HG03025 (cell line): Measurements from ENCODE around the gene HNF4A.

ENCODE experiments used
- ATAC-seq: cut with Tn5 transposase; IDR thresholded peaks from one replicate; pipeline ENCODE4 v1.9.1; 2021; ENCODE audit warnings: mild to moderate bottlenecking, moderate library complexity; ENCODE audit not compliant: unreplicated experiment, low FRiP score

The HNF4A gene

GRCh38 chr20:44419131-44419844 lies 63.8 kb downstream of the HNF4A start:
- no peak for ATAC-seq

- ATAC-seq, result no peak
These were observed 65.0 kb downstream of the HNF4A start for GRCh38 chr20:44420497-44420896.

GRCh38 chr20:44422083-44422482 lies 66.6 kb downstream of the HNF4A start:
- no peak for ATAC-seq

- no peak for ATAC-seq
These were observed 68.0 kb downstream of the HNF4A start for GRCh38 chr20:44423480-44423879.

- ATAC-seq, result no peak
These were observed 68.6 kb downstream of the HNF4A start for GRCh38 chr20:44424039-44424495.

- ATAC-seq, result no peak
These were observed 70.4 kb downstream of the HNF4A start for GRCh38 chr20:44425923-44426322.

- no peak for ATAC-seq
These were observed 71.6 kb downstream of the HNF4A start for GRCh38 chr20:44426879-44427790.

GRCh38 chr20:44427804-44428173 lies 72.3 kb downstream of the HNF4A start:
- no peak for ATAC-seq

GRCh38 chr20:44428174-44429016 lies 72.9 kb downstream of the HNF4A start:
- ATAC-seq, result no peak

GRCh38 chr20:44429017-44429339 lies 73.5 kb downstream of the HNF4A start:
- ATAC-seq, result no peak

- ATAC-seq, result no peak
These were observed 74.1 kb downstream of the HNF4A start for GRCh38 chr20:44429419-44430269.

- no peak for ATAC-seq
These were observed 75.0 kb downstream of the HNF4A start for GRCh38 chr20:44430270-44431065.

GRCh38 chr20:44431118-44431501 lies 75.6 kb downstream of the HNF4A start:
- ATAC-seq, result no peak

GRCh38 chr20:44431502-44432234 lies 76.2 kb downstream of the HNF4A start:
- ATAC-seq, result no peak

- no peak for ATAC-seq
These were observed 77.4 kb downstream of the HNF4A start for GRCh38 chr20:44432618-44433577.

- ATAC-seq, result no peak
These were observed 78.4 kb downstream of the HNF4A start for GRCh38 chr20:44433751-44434538.
